ENCODE data around the gene MORF4L1.

GRCh38 chr15:78907577-78907976 is 34.9 kb downstream of the MORF4L1 start:
- TF ChIP-seq CTCF (conservative IDR thresholded peaks at IDR 0.05 in 1 of 2, IDR thresholded peaks at IDR 0.05 in 1 of 2; ENCODE audit: extremely low read depth in 1 of 2, insufficient read depth in 1 of 2, low read depth in 1 of 2, low read length in 2 of 2) (peak in 1 of 2 donors; percentile 29), EZH2 (IDR thresholded peaks at IDR 0.05; ENCODE audit: borderline replicate concordance, low read length) (no peak)

Data from mammary epithelial cell (primary cell).